PFSK-1 (cell line): ENCODE measurements around the gene TUT1.

Source experiments
- POLR2AphosphoS5 ChIP-seq: IDR thresholded peaks from 2 replicates; pipeline ENCODE4 v1.6.1; 2012; ENCODE audit warnings: low read depth, mild to moderate bottlenecking, control low read depth, low read length, moderate library complexity
- REST ChIP-seq, 2 experiments: IDR thresholded peaks; 2 replicates each; pipeline versions ENCODE4 v1.6.1 to v1.8.0; 2011 to 2012; ENCODE audit warnings: low read depth in 2 of 2, low read length in 2 of 2, control low read depth in 1 of 2, inconsistent platforms in 1 of 2, mild to moderate bottlenecking in 1 of 2, moderate library complexity in 1 of 2; ENCODE audit not compliant: insufficient read depth in 1 of 2
- SIN3A ChIP-seq: IDR thresholded peaks from 2 replicates; pipeline ENCODE4 v1.6.1; 2012; ENCODE audit warnings: mild to moderate bottlenecking, low read length, moderate library complexity, borderline replicate concordance; ENCODE audit not compliant: insufficient read depth

- TF ChIP-seq REST (IDR thresholded peaks at IDR 0.05; ENCODE audit: insufficient read depth in 1 of 2, low read depth in 2 of 2, low read length in 2 of 2) (no peak), POLR2AphosphoS5 (no peak), SIN3A (no peak)
Measured at GRCh38 chr11:62615521-62615920, 24.2 kb upstream of the TUT1 start.
